Measurements from ENCODE around the gene CACNA1C. TPM values are rescaled to one million over a fixed set of nuclear protein-coding genes. Genes with fewer than 3 reads are reported as not detected.

CACNA1C gene
- total RNA-seq, 1 donor from 2014 or later: 11.7 TPM

GRCh38 chr12:2177003-2177402 lies 124.2 kb downstream of the CACNA1C start:
- Mint-ChIP-seq H3K4me1 (ENCODE audit: low read depth) (no peaks in the 10 kb centered on the region), H3K9me3 (ENCODE audit: low read depth) (no peaks in the 10 kb centered on the region), H3K36me3 (ENCODE audit: insufficient read depth) (no peaks in the 10 kb centered on the region), H3K27ac (no peak overlapping the region), H3K4me3 (ENCODE audit: low read depth) (no peak overlapping the region), H3K27me3 (peaks cover 32% of the 10 kb centered on the region)
- no peak for DNase-seq (ENCODE audit: low spot score, unreplicated experiment)
- TF ChIP-seq, protein P1, sequence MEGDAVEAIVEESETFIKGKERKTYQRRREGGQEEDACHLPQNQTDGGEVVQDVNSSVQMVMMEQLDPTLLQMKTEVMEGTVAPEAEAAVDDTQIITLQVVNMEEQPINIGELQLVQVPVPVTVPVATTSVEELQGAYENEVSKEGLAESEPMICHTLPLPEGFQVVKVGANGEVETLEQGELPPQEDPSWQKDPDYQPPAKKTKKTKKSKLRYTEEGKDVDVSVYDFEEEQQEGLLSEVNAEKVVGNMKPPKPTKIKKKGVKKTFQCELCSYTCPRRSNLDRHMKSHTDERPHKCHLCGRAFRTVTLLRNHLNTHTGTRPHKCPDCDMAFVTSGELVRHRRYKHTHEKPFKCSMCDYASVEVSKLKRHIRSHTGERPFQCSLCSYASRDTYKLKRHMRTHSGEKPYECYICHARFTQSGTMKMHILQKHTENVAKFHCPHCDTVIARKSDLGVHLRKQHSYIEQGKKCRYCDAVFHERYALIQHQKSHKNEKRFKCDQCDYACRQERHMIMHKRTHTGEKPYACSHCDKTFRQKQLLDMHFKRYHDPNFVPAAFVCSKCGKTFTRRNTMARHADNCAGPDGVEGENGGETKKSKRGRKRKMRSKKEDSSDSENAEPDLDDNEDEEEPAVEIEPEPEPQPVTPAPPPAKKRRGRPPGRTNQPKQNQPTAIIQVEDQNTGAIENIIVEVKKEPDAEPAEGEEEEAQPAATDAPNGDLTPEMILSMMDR (IDR thresholded peaks at IDR 0.05; ENCODE audit: unreplicated experiment): no peak

DNA sequence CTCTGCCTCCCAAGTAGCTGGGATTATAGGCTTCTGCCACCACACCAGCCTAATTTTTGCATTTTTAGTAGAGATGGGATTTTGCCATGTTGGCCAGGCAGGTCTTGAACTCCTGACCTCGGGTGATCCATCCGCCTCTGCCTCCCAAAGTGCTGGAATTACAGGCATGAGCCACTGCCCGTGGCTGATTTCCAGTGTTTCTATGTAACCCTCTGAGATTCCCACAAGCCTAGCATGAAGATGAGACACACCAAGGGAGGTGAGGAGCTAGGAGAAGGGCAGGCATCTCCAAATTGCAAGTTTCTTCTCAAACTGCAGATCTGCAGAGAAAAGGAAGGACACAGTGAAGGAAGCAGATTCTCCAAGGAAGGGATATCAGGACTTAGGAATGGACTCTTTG lies 125.0 kb downstream of the CACNA1C start:
- Mint-ChIP-seq H3K27me3 (peaks cover 28% of the 10 kb centered on the region), H3K4me3 (ENCODE audit: low read depth) (no peak overlapping the region), H3K9me3 (ENCODE audit: low read depth) (no peaks in the 10 kb centered on the region), H3K36me3 (ENCODE audit: insufficient read depth) (no peaks in the 10 kb centered on the region), H3K4me1 (ENCODE audit: low read depth) (no peaks in the 10 kb centered on the region), H3K27ac (no peak overlapping the region)
- DNase-seq (ENCODE audit: low spot score, unreplicated experiment): no peak
- TF ChIP-seq, protein P1 (IDR thresholded peaks at IDR 0.05; ENCODE audit: unreplicated experiment): no peak

GRCh38 chr12:2179058-2179457 lies 126.3 kb downstream of the CACNA1C start:
- H3K4me3 Mint-ChIP-seq (ENCODE audit: low read depth): no peak overlapping the region
- TF ChIP-seq, protein P1 (IDR thresholded peaks at IDR 0.05; ENCODE audit: unreplicated experiment): no peak
- H3K27me3 Mint-ChIP-seq: peaks cover 23% of the 10 kb centered on the region
- H3K4me1 Mint-ChIP-seq (ENCODE audit: low read depth): no peaks in the 10 kb centered on the region
- no peaks in the 10 kb centered on the region for H3K36me3 Mint-ChIP-seq (ENCODE audit: insufficient read depth)
- no peak for DNase-seq (ENCODE audit: low spot score, unreplicated experiment)
- no peaks in the 10 kb centered on the region for H3K9me3 Mint-ChIP-seq (ENCODE audit: low read depth)
- no peak overlapping the region for H3K27ac Mint-ChIP-seq

GRCh38 chr12:2179953-2180736 lies 127.4 kb downstream of the CACNA1C start:
- no peak overlapping the region for H3K27ac Mint-ChIP-seq
- no peak for DNase-seq (ENCODE audit: low spot score, unreplicated experiment)
- TF ChIP-seq, protein P1 (IDR thresholded peaks at IDR 0.05; ENCODE audit: unreplicated experiment): no peak
- no peak overlapping the region for H3K4me3 Mint-ChIP-seq (ENCODE audit: low read depth)
- peaks cover 2% of the 10 kb centered on the region for H3K4me1 Mint-ChIP-seq (ENCODE audit: low read depth)
- H3K36me3 Mint-ChIP-seq (ENCODE audit: insufficient read depth): no peaks in the 10 kb centered on the region
- peaks cover 27% of the 10 kb centered on the region for H3K27me3 Mint-ChIP-seq
- no peaks in the 10 kb centered on the region for H3K9me3 Mint-ChIP-seq (ENCODE audit: low read depth)

DNA sequence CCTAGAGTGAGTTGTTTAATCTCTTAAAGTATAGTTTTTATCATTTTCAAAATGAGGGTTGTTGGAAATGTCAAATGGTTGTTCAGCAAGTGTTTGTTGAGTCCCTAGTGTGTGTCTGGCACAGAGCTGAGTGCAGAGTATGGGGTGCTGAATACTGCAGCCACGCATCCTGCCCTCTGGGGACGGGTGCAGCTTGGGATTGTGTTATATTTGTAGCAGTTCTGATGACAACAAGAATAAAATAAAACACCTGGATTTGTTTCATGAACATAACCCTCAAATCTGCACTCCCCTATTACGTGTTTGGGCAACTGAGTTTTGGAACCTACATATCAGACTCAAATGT lies 127.9 kb downstream of the CACNA1C start:
- no peaks in the 10 kb centered on the region for H3K36me3 Mint-ChIP-seq (ENCODE audit: insufficient read depth)
- H3K9me3 Mint-ChIP-seq (ENCODE audit: low read depth): no peaks in the 10 kb centered on the region
- peaks cover 27% of the 10 kb centered on the region for H3K27me3 Mint-ChIP-seq
- no peak overlapping the region for H3K4me3 Mint-ChIP-seq (ENCODE audit: low read depth)
- no peak for DNase-seq (ENCODE audit: low spot score, unreplicated experiment)
- H3K4me1 Mint-ChIP-seq (ENCODE audit: low read depth): peaks cover 2% of the 10 kb centered on the region
- H3K27ac Mint-ChIP-seq: no peak overlapping the region
- TF ChIP-seq, protein P1 (IDR thresholded peaks at IDR 0.05; ENCODE audit: unreplicated experiment): no peak

All from progenitor cell of endocrine pancreas (in vitro differentiated cells).